Thyroid gland (tissue), 4 donors: ENCODE data around the gene PHPT1.

ENCODE experiments used
- CTCF ChIP-seq, 6 experiments: fragments of 200-600 bp in 3 of 6; fragments of 450-650 bp in 3 of 6; sonication (generic) in 3 of 6; IDR thresholded peaks; one replicate each; pipeline ENCODE4 v1.5.1; 2016 to 2019; ENCODE audit warnings: antibody characterized with exemption in 6 of 6, mild to moderate bottlenecking in 2 of 6, inconsistent platforms in 1 of 6, moderate library complexity in 1 of 6
- POLR2A ChIP-seq, 2 donors: fragments of 450-650 bp; IDR thresholded peaks; one replicate each; pipeline ENCODE4 v1.6.1; 2017; ENCODE audit warnings: antibody characterized with exemption in 2 of 2, mild to moderate bottlenecking in 2 of 2, moderate library complexity in 1 of 2

DNA sequence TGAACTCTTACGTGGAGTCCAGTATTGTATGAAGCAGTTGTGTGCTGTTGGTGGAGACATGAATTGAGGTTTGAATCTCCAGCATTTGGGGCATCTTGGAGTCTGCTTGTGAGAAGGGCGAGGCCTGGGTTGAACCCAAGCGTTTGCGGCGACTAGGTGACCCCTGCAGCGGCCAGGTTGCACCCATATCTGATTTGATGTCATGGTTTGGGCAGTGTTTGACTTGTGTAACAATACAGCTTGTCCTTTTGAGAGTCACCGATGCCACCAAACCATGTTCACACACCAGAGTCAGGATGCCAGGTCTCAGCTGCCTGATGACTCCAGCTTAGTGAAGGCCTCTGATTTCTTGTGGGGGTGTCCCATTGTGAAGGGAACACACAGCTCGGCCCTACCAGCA is 39.2 kb downstream of the PHPT1 start:
- TF ChIP-seq CTCF (IDR thresholded peaks at IDR 0.05) (no peak), POLR2A (IDR thresholded peaks at IDR 0.05) (no peak)
